GM13977 (cell line): ENCODE measurements around the gene TTC12.

ENCODE experiments used
- DNase-seq: peaks from one replicate; pipeline ENCODE4 v3.0.0; 2012; ENCODE audit warnings: low spot score
- CTCF ChIP-seq: IDR thresholded peaks from 2 replicates; pipeline ENCODE4 v1.5.1; 2012; ENCODE audit warnings: mild to moderate bottlenecking, control low read depth; ENCODE audit not compliant: insufficient read depth; ENCODE audit errors: extremely low read depth, missing control alignments
- in situ Hi-C: fragments of 300-500 bp; cut with MboI; formaldehyde crosslinking; loops from one replicate; pipeline ENCODE4 v1.12.0; 2022; ENCODE audit warnings: low sequenced_read_pairs, low pct_unique_long_range_greater_than_20kb, mixed read lengths, inconsistent platforms; ENCODE audit not compliant: unreplicated experiment

The TTC12 gene

GRCh38 chr11:113345978-113346377, 31.6 kb downstream of the TTC12 start:
- TF ChIP-seq CTCF = no peak
- DNase-seq = no peak
- in situ Hi-C loops = no loop called here

DNA sequence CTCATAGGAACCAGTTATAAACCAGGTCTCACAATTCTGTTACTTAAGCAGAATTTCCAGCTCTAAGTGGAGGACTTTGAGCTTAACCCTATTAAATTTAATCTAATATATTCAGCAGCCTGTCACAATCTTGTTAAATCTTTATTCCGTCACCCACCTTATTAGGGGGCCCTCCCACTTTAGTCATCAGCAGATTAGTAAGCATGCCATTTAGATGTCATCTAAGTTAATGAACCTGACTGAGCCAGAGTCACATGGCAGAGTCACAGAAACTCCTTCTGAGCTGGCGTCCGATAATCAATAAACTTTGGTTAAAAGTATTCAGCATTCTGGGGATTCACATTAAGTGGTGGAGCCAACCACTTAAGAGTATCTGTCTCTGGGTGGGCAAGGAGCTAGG, 35.1 kb downstream of the TTC12 start:
- in situ Hi-C loops = no loop called here
- DNase-seq = no peak
- TF ChIP-seq CTCF = no peak

DNA sequence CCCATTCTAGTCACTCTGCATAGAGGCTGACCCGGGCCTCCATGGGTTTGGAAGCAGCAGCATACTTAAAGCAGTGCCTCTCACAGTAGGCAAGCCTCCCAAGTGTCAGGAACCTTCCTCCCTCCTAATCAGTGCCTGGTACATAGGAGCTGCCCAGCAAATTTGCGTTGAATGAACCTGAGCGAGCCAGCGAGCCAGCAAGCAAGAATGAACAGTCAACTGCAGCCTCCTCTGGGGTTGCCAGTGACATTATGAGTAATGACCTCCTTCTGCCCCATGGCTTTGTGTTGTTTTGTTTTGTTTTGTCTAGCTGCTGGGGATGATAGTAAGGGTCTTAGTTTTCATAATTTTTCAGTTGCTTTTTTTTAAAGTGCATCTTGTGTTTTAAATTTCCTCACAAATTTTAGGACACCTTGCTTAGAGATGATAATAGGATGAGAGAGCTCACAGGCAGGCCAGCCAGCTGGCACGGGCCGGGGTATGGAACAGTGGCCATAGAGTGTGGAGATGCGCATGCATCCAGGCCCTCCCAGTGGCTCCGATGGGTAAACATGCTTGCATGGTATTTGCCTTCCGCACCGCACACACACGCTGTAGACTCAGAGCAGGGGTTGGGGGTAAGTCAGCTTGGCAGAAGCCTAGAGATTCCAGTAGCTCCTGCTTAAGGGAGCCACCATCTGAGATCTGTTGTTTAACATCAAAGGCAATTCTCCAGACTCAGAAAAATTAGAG, 36.1 kb downstream of the TTC12 start:
- TF ChIP-seq CTCF = no peak
- DNase-seq = no peak
- in situ Hi-C loops = no loop called here

DNA sequence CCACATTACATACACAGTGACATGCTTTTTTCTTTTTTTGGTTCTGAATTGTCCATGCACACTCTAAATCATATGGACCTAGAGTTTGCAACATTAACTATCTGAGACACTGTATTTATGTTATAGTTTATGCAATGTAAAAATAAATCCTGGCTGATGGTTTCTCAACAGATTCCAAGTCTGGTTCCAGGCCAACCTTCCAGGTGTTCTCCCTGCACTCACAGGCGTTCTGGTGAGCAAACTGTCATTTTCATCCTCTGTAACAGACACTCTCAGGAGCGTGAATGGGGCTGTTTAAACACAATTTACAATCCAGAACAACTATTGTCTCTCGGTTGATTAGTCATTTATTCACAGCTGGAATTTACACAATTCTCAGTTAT, 36.7 kb downstream of the TTC12 start:
- DNase-seq = no peak
- in situ Hi-C loops = no loop called here
- no peak for TF ChIP-seq CTCF

- DNase-seq = no peak
- in situ Hi-C loops = no loop called here
Measured at GRCh38 chr11:113351480-113351879, 37.1 kb downstream of the TTC12 start.

DNA sequence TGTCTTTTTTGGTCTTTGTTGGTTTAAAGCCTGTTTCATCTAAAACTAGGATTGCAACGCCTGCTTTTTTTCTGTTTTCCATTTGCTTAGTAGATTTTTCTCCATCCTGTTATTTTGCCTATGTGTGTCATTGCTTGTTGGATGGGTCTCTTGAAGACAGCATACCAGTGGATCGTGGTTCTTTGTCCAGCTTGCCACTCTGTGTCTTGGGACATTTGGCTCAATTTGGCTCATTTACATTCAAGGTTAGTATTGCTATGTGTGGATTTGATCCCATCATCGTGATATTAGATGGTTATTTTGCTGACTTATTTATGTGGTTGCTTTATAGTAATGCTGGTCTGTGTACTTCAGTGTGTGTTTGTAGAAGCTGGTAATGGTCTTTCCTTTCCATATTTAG, 41.8 kb downstream of the TTC12 start:
- no peak for TF ChIP-seq CTCF
- no peak for DNase-seq
- in situ Hi-C loops = no loop called here

More at GRCh38 chr11:113351480-113351879, 37.1 kb downstream of the TTC12 start:
- TF ChIP-seq CTCF = no peak
